ENCODE data around the gene BMP7.

DNA sequence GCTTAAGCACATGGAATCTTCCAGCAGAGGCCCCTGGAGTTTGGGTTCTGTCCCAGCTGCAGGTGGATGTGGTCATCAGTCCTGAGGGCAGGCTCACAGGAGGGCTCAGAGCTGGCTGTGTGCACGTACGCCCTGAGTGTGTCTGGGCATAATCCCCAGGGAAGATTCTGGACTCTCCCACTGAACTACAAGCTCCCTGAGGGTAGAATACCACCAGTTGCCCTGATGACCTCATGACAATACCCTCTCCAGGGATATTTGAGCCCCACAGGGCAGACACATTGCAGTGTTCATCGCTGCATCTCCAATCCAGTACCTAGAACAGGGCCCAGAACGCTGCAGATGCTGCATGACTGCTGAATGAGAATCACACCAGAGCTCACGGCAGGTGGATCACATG, 92.5 kb downstream of the BMP7 start:
- TF ChIP-seq, protein P1, sequence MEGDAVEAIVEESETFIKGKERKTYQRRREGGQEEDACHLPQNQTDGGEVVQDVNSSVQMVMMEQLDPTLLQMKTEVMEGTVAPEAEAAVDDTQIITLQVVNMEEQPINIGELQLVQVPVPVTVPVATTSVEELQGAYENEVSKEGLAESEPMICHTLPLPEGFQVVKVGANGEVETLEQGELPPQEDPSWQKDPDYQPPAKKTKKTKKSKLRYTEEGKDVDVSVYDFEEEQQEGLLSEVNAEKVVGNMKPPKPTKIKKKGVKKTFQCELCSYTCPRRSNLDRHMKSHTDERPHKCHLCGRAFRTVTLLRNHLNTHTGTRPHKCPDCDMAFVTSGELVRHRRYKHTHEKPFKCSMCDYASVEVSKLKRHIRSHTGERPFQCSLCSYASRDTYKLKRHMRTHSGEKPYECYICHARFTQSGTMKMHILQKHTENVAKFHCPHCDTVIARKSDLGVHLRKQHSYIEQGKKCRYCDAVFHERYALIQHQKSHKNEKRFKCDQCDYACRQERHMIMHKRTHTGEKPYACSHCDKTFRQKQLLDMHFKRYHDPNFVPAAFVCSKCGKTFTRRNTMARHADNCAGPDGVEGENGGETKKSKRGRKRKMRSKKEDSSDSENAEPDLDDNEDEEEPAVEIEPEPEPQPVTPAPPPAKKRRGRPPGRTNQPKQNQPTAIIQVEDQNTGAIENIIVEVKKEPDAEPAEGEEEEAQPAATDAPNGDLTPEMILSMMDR (conservative IDR thresholded peaks at IDR 0.05; ENCODE audit: low read length) = no peak
- no peak for TF ChIP-seq EZH2phosphoT487 (IDR thresholded peaks at IDR 0.05; ENCODE audit: borderline replicate concordance)
